Measurements from ENCODE around the gene SERPIND1.

DNA sequence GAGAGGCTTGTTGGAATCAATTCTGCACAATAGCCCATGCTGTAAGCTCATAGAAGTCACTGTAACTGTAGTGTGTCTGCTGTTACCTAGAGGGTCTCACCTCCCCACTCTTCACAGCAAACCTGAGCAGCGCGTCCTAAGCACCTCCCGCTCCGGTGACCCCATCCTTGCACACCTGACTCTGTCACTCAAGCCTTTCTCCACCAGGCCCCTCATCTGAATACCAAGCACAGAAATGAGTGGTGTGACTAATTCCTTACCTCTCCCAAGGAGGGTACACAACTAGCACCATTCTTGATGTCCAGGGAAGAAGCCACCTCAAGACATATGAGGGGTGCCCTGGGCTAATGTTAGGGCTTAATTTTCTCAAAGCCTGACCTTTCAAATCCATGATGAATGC is 13.3 kb downstream of the SERPIND1 start:
- TF ChIP-seq CTCF (IDR thresholded peaks at IDR 0.05; ENCODE audit: poor library complexity, severe bottlenecking) = no peak
- no peak for TF ChIP-seq EZH2 (IDR thresholded peaks at IDR 0.05; ENCODE audit: borderline replicate concordance, insufficient read depth, low read length, poor library complexity, severe bottlenecking)
- no peak for TF ChIP-seq POLR2AphosphoS5 (IDR thresholded peaks at IDR 0.05)
- TF ChIP-seq MXI1 (conservative IDR thresholded peaks at IDR 0.05; ENCODE audit: poor library complexity, severe bottlenecking) = no peak
- no peak for TF ChIP-seq EP300 (conservative IDR thresholded peaks at IDR 0.05; ENCODE audit: poor library complexity, severe bottlenecking)
- no peak for TF ChIP-seq TAF1 (IDR thresholded peaks at IDR 0.05; ENCODE audit: low read depth)
- TF ChIP-seq, protein P1, sequence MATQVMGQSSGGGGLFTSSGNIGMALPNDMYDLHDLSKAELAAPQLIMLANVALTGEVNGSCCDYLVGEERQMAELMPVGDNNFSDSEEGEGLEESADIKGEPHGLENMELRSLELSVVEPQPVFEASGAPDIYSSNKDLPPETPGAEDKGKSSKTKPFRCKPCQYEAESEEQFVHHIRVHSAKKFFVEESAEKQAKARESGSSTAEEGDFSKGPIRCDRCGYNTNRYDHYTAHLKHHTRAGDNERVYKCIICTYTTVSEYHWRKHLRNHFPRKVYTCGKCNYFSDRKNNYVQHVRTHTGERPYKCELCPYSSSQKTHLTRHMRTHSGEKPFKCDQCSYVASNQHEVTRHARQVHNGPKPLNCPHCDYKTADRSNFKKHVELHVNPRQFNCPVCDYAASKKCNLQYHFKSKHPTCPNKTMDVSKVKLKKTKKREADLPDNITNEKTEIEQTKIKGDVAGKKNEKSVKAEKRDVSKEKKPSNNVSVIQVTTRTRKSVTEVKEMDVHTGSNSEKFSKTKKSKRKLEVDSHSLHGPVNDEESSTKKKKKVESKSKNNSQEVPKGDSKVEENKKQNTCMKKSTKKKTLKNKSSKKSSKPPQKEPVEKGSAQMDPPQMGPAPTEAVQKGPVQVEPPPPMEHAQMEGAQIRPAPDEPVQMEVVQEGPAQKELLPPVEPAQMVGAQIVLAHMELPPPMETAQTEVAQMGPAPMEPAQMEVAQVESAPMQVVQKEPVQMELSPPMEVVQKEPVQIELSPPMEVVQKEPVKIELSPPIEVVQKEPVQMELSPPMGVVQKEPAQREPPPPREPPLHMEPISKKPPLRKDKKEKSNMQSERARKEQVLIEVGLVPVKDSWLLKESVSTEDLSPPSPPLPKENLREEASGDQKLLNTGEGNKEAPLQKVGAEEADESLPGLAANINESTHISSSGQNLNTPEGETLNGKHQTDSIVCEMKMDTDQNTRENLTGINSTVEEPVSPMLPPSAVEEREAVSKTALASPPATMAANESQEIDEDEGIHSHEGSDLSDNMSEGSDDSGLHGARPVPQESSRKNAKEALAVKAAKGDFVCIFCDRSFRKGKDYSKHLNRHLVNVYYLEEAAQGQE (IDR thresholded peaks at IDR 0.05; ENCODE audit: borderline replicate concordance) = no peak
- TF ChIP-seq RAD21 (conservative IDR thresholded peaks at IDR 0.05) = no peak
- no peak for TF ChIP-seq SMC3 (conservative IDR thresholded peaks at IDR 0.05; ENCODE audit: poor library complexity)
